ENCODE results near the gene TBX5.

Gene TBX5

DNA sequence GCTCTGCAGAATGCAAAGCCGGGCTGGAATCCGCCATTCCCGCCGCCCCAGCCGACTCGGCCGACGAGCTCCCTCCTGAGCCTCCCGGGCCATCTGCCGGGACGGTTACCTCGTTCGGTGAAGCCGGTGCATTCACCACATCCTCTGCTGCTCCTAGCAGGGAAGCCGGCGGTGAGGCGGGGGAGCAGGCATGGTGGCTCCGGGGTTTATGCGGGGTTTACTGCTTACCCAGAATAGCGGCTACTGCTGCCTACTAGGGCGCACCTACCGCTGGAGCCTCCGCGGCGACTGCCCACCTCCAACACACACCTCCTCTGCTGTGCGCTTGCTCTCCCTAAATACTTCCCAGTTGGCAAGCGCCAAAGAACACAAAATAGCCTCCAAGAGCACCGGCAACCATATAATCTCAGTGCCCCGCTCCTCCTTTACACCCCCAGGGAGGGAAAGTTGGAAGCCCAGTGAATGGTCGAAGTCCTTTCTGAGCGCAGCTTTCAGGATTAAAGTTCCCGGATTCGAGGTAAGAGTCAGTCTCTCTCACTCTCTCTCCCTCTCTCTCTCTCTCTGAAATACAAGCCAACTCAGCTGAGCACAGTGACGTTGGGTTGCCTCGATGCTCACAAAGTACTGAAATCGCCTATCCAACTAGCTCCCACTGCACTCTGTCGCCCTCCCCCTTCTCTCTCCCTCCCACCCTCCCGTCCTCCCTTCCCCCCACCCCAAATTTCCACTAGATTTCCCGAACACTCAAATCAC is at the start of gene TBX5:
TBX5 (minus strand) TSS at position 626 of the 753 bp plus-strand sequence. CDS start 2,246 bp downstream, outside the sequence.
- DNase-seq (ENCODE audit: low spot score): no peak

DNA sequence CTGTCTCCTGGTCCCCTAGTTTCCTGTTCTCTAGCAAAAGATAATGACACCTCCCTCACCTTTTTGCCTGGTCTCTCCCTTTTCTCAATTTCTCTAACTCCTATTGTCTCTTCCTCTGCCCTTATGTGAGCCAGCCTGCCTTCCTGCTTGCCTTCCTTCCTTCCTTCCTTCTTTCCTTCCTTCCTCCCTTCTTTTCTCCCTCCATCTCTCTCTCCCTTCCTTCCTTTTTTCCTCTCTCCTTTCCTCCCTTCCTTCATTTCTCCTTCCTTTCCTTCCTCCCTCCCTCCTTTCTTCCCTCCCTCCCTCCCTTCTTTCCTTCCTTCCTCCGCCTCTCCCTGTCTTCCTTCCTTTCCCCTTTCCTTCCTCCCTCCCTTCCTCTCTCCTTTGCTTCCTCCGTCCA is 45.7 kb upstream of the TBX5 start:
- no peak for DNase-seq (ENCODE audit: low spot score)

DNA sequence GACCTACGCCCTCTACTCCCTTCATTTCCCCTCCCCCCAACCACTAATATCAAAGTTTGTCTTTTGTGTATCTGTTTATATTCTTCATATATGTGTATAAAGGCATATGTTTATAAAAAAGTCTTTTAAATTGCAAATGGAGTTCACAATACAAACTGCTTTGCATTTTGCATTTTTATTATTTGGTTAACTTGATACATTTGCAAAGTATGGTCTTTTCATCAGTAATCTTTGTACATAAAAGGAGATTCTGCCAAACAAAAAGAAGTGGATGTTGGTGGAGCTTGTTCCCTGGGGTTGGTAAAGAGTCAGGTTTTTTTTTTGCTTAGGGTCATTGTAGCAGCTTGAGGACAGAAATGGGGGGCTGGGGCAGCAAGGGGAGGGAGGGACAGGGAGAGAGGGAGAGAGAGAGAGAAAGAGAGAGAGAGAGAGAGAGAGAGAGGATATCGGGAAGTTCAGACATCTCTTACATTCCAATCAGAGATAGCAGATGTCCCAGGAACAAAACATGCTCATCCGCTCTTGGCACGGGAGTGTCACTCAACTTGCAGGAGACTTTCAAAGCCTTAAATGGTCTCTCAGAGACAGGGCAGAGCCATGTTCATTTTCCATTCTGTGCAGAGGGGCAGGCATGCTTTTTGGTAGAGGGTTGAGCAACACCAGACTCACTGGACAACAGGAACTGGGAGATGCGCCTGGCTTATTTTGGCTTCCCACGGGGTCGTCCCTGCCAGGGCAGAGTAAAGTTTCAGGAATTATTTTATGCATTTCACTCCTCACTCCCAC is 44.8 kb upstream of the TBX5 start:
- no peak for DNase-seq (ENCODE audit: low spot score)

DNA sequence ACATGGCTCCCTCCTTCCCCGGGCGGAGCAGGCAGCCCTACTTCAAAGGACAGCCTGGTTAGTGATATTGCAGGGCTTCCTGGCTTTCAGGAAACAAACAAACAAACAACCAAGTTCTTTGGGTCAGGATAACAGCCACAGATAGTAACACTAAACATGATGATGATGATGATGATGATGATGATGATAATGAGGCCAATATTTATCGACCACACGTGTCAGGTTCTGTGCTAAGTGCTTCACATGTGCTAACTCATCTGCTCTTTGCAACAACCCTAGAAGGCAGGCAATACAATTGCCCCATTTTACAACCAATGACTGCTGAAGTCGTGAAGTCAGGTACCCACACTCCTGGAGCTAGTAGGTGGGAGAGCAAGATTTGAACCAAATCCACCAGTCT is 44.1 kb upstream of the TBX5 start:
- DNase-seq (ENCODE audit: low spot score): no peak

DNA sequence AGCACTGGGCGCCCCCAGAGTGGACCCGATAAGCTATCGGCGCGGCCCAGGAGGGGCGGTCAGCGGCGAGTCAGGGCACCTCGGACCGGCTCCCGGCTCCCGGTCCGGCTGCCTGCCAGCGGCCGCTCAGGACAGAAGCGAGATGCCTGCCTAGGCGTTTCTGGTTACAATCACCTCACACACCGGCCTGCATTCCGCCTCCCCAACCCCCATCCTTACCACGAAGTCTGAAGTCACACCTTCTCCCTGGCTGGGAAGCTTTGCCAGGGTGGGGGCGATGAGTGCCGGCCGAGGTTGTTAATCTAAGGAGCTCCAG is 42.6 kb upstream of the TBX5 start:
- DNase-seq (ENCODE audit: low spot score): no peak

DNA sequence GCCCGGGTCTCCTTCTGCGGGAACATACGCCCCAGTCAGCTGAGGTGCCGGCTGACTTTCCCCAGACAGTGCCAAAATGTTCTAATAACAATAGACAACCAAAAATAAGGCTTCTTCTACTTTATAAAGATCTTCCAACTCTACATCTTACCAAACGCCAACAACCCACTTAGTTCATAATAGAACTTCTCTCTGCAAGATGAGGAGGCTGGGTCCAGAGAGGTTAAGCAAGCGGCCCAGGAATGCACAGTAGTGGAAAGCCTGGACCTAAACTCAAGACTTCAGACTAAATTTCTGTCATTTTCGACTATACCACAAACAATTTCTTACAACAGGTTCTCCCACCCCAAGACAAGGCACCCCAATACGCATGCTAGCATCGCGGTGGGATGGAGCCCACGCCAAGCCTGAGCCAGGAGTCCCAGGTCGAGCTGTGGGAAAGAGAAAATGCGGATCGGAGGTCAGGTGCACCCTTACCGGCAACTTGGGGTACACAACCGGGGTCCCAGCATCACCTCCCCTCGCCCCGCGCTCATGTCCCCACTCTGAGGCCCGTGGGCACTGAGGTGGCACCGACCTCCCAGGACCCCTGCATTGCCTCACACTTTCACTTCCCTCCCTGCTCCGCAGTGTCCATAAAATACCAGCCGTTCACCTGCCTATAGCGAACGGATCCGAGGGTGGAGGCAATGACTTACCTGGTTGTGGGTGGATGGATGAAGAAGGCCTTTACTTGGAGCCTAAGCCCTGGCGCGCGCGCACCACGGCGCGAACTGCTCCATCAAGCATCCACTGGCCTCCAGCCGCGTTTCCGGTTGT is 42.1 kb upstream of the TBX5 start:
- DNase-seq (ENCODE audit: low spot score): no peak

DNA sequence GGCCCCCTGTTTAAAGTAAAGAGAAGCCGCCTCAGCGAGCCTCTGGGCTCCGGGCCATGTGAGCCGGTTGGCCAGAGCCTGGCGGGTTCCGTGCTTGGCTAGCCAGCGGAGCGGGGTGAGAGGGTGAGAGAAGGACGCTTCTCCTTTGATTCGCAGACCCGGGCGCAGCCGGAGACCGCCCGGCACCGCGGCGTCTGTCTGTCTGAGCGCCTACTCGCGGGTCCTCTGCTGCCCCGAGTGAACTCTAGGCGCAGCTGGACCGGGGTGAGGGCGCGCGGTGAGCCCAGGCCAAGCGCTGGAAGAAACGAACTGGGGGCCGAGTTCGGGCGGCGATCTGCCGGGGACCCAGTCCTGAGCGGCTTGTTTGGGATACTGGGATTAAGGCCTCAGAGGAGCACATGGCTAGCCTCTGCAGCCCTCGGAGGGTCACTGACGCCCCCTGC is 41.4 kb upstream of the TBX5 start:
- DNase-seq (ENCODE audit: low spot score): no peak

DNA sequence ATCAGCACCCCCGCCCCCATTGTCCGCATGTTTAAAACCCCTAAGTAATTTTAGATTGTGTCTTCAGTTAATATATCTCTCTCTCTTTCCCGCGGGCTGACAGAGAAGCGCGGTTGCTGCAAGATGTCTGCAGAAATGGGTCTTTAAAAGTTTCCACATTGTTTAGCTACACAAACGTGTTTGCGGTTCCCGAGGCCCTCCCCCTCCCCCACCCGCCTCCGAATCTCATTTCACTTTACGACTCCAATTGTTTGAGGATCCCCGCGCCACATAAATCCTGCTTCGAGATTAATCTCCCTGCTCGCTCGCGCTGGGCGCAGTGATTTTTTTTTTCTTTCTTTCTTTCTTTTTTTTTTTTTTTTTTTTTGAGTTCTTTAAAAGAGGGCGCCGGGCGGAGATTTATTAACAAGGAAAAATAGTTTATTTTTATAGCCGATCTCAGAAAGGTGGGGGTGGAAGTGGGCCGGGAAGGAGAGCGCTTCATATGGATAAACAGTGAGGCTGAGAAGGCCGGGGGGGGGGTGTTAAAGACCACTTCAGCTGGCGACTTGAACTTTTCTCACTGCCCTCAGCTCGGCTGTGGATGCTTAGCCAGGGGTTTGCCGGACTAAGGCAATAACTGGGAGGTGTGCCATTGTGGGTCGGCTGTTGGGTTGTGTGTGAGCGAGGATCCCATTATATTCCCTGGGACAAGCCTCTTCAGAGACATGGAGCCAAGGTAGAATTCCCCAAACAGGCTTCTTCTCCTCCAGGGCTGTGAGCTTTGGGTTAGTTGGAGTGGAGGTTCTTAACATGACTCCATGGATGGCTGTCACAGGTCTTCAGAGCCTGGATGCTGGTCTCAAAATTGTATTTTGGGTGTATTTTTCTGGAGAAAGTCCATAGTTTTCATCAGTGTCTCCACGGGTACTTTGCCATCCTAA is 39.7 kb upstream of the TBX5 start:
- DNase-seq (ENCODE audit: low spot score): no peak

DNA sequence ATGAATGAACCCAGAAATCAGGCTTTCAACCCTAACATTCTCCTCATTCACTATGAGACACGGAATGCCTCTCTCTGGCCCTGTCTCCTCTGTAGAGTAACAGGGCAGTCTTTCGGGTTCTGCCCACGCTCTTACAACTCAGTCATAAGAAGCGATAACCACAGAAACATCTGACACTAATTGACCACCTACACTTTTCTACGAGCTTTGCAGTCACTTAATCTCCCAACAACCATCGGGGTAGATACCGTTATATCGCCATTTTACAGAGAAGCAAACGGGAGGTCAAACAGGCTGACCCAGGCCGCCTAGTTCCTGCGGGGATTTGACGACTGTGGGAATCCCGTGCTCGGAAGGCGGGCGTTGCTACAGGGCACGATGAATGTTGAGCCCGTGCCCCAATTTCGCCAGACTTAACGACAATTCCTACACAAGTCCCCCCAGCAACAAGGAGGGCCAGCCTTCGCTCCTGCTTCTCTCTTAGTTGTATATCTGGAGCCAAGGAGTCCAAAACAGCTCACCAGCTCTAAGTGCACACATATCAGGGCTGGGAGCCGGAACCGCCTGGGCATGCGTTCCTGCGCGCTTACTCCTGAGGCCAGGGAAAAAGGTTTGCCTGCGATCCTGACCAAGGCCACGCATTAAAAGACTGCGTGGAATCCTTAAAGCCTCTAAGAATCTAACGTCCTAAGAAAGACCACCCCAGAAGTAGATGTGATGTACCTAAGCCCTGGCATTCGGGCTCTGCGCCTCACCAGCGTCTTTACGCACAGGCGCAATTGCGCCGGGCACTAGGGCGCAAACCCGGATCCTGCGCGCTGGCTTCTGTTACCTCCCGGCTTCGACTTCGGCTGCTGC is 38.7 kb upstream of the TBX5 start:
- DNase-seq (ENCODE audit: low spot score): no peak

DNA sequence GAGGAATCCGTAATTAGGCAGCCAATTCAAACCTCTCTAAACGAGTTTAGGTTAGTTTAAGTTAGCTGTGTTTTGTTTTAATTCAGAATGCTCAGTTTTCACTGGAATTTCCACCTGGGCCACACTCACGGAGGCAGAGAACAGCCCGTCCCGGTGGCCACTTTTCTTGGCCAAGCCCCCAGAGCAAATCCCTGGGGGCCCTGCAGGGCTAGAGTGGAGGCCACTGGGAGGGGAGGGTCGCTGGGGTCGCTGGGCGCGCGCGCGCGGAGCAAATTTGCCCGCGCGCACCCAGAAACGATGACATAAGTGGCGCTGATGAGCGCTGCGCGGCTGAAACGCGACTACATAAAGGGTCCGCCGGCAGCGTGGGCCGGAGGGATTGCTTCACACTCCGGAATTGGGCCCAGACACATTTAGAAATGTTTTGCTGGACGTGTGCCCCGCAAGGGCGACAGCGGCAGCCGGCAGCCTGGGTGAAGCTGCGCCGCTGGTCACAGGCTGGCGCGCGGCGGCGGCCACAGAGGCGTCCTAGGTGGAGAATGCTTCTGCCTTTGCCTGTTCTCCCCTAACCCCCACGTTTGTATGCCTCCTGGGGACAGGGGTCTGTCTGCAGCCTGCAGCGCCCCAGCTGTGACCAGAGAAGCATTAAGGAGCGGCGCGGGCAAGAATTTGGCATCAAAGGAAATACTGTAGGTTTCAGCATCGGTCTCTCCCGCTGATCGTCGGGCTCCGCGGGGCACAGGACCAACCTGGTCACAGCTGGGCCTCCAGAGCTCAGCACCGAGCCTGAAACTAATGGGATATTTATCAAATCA is 37.9 kb upstream of the TBX5 start:
- DNase-seq (ENCODE audit: low spot score): no peak

DNA sequence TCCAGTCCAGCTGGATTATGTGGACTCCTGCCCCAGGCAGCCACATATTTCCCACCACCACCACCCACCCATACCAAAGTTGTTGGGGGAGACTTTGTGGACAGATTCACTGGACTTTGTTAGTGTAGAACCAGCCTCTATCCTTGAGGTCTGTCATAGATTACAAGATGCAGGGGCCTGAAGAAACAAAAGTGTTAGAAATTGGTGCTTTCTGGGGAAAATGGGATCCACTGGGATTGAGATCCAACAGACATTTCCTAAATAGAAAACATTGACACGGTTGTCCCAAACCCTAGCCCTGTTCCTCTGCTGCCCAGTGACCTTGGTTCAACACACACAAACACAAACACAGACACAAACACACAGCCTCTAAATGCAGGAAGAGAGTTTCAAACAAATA is 36.6 kb upstream of the TBX5 start:
- DNase-seq (ENCODE audit: low spot score): no peak

DNA sequence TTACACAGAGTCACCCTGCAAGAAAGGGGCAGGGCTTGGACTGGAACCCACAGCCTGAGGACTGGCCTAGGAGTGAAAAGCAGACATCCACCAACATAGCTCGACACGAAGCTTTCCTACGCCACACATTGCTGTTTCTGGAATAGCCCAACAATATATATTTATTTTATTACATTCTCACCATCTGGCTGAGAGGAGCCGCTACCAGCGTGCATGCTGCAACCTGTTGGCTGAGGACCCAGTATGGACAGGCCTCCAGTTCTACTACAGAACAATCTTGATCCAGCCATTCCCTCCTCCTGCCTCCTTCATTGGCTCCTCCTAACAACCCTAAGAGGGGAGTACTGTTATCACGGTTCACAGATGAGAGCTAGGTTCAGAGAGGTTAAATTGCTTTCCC is 35.6 kb upstream of the TBX5 start:
- no peak for DNase-seq (ENCODE audit: low spot score)

DNA sequence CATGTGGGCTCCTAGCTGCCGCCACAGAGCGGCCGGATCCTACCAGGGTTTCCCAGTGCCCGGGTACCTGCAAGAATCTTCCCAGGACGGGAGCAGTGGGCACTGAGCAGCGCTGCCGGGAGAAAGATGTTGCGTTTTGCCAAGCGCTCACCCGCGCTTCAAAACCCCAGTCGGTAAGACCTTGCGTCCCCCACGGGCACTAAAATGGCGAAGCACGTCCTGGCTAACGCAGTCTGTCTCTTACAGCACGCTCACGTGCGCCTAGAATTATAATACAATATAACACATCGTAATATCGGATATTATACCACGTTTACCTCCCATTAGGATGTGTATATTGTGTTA is 35.1 kb upstream of the TBX5 start:
- no peak for DNase-seq (ENCODE audit: low spot score)

DNA sequence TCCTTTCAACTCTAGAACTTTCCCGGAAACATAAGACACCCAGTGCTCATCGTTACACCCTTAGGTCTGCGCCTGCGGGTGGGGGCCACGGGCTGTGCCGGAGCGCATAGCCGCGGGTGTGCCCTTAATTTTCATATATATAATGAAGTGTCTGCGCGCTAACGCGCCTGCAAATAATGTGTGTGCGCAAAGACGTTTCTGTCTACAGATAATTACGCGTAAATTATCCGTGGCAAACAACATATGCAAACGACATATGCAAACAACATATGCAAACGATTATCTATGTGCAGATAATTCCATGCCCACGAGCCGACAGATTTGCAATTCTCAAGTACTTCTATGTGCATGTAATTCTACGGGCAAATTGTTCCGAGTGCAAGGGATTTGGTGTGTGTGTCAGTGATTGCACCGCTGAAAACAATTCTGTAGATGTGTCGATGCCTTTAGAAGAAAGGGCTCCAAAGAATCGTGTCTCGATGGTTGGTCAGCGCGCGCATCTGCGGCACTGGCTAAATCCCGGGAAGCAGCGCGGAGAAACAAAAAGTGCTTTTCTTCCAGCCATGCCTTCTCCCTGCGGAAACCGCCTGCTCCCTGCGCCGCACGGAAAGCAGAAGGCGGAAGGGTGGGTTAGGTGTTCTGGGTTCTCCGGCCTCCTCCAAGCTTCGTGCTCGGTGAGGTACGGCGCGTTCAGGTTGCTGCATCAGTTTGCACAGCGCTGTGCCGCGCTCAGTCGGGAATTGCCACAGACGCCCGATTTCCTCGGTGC is 34.5 kb upstream of the TBX5 start:
- no peak for DNase-seq (ENCODE audit: low spot score)

DNA sequence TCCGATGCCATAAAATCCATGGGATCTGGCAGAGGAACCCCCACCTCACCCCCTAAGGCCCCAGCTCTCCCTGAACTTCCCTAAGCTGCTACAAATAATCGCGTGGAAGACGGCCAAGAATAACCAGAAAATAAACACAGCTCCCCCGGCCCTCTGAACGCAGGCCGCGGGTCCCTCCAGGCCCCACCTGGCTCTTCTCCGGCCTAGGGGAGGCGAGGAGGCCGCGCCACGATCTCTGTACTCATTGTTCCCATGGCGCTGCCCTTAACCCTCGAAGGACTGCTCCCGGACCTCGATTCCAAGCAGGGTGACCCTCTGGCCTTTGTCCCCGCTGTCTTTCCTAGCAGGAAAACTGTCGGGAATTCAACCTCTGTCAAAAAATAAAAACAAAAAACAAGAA is 33.9 kb upstream of the TBX5 start:
- no peak for DNase-seq (ENCODE audit: low spot score)

DNA sequence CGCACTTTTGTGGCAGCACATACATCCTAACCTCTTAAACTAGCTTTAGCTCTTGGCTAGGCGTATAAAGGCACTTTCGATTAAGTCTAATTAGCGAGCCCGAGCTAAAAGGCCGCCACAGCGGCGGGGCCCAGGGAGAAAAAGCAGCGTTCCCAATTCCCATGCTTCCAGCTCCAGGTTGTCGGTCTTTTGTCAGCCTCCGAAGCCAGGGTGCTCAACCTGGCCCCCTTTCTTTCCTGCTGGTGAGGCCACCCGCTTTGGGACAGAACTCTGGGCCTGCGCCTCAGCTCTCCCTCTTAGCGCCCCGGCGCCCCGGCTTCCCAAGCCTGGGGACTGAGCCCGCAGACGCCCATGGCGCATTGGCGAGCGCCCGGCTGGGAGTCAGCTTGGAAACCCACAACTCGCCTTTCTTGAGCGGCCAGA is 33.3 kb upstream of the TBX5 start:
- DNase-seq (ENCODE audit: low spot score): no peak

DNA sequence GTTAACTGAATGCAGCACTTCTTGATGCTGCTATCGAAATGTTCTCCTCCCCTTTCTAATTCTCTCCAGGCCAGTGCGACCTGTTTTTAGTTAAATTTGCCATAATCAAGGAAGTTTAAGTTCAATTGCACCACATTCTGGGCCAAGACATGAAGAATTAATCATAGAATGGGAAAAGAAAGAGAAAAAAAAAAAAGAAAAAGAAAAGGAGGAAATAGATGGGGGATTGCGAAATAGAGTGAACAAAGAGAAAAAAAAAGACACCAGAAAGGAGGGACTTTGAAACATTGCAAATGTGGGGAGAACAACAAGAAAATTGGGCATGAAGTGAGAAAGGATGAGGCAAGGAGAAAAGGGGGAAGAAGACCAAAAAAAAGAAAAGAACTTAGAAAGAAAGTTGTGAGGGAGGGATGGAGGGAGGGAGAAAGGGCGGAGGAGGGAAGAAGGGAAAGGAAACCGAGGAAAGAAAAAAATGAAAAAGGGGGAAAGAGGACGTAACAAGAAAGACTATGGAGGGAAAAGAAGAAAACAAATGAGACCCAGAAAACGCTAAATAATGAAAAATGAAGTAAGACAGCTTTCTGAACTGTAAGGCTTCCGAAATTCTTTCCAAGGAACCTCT is 32.8 kb upstream of the TBX5 start:
- no peak for DNase-seq (ENCODE audit: low spot score)

DNA sequence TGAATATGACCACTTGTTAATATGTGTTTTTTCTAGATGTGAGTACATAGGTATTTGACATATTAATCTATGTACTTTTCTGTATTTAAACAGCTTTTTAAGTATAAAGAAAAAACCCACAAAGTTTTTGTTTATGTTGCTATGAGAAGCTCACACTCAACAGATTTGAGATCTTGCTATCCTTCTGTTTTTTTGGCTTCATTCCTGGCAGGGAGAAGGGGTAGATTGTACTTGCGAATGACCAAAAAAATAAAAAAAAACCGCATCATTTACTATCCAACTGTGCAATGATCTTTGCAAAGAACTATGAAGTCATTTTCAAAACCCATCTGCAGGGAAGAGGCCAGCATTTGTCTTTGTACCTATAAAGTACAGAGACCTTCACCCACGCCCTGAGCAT is 28.4 kb upstream of the TBX5 start:
- DNase-seq (ENCODE audit: low spot score): no peak

DNA sequence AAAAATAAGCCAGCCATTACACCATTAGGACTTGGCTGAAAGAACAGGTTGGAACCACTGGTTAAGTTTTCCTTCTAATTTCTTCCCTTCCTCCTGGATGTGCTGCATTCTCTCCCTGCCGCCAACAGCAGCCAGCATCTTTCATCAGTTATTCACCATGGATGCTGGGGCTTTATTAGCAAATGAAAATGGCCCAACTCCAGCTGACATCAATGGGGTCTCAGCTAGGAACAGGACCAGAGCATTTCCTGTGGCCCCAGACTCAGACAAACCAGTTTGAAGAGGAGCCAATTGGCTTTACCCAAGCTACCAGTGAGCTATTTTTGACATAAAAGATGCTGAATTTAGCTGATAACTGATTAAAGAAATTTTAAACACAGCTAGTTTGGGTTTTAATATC is 26.0 kb upstream of the TBX5 start:
- no peak for DNase-seq (ENCODE audit: low spot score)

Measured in HuH-7 (cell line).